HG03354 (cell line): ENCODE data around the gene BCAM.
"Not testable (repeated sequence)": the region's sequence is repeated elsewhere in the genome, so short reads cannot be mapped to it uniquely, and the experiment has no call there.

Experiments used
- ATAC-seq: cut with Tn5 transposase; IDR thresholded peaks from one replicate; pipeline ENCODE4 v1.9.1; 2021; ENCODE audit warnings: mild to moderate bottlenecking; ENCODE audit not compliant: unreplicated experiment, poor library complexity, severe bottlenecking

The BCAM gene

GRCh38 chr19:44814517-44814916, 5.6 kb downstream of the BCAM start:
- no peak for ATAC-seq

GRCh38 chr19:44816301-44816700, 7.4 kb downstream of the BCAM start:
- ATAC-seq = no peak

DNA sequence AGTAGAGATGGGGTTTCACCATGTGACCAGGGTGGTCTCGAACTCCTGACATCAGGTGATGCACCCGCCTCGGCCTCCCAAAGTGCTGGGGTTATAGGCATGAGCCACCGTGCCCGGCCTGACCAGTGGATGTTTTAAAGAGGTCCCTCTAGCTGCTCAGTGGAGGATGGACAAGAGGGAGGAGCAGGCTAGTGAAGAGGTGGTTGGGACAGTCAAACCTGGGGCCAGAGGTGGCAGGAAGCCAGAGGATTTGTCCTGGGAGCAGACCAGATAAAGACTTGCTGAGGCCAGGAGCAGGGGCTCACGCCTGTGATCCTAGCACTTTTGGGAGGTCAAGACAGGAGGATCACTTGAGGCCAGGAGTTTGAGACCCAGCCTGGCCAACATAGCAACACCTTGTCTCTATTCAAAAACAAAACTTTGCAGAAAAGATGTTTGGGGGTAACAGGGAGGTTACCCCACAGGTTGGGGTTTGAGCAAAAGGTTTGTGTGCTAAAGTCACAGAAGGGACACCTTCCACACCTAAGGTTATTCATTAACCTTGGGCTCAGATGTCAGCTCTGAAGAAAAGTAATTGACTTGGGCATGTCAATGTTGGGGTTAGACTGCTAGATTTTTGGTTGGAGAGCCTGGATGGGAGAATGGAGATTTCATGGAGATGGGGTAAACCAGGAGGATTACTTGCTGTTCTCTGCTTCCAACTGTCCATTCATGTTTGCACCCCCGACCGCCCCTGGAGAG, 9.0 kb downstream of the BCAM start:
- ATAC-seq = no peak

- no peak for ATAC-seq
Measured at GRCh38 chr19:44818466-44819031, 9.6 kb downstream of the BCAM start.

DNA sequence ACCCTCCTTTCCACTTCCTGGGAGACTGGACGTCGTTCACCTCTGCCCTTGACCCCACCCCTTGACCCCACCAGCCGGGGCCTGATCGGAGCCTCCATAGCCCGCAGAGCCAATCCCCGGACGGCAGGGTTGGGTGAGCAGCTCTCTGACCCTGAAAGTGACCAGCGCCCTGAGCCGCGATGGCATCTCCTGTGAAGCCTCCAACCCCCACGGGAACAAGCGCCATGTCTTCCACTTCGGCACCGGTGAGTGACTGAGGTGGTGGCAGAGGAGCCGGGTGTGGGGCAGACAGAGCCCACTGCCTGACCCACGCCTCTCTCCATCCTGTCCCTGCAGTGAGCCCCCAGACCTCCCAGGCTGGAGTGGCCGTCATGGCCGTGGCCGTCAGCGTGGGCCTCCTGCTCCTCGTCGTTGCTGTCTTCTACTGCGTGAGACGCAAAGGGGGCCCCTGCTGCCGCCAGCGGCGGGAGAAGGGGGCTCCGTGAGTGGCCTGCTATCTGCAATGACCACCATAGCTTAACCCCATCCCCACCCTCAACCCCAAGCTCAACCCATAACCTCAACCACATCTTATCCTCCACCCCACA, 10.4 kb downstream of the BCAM start:
- ATAC-seq = no peak

DNA sequence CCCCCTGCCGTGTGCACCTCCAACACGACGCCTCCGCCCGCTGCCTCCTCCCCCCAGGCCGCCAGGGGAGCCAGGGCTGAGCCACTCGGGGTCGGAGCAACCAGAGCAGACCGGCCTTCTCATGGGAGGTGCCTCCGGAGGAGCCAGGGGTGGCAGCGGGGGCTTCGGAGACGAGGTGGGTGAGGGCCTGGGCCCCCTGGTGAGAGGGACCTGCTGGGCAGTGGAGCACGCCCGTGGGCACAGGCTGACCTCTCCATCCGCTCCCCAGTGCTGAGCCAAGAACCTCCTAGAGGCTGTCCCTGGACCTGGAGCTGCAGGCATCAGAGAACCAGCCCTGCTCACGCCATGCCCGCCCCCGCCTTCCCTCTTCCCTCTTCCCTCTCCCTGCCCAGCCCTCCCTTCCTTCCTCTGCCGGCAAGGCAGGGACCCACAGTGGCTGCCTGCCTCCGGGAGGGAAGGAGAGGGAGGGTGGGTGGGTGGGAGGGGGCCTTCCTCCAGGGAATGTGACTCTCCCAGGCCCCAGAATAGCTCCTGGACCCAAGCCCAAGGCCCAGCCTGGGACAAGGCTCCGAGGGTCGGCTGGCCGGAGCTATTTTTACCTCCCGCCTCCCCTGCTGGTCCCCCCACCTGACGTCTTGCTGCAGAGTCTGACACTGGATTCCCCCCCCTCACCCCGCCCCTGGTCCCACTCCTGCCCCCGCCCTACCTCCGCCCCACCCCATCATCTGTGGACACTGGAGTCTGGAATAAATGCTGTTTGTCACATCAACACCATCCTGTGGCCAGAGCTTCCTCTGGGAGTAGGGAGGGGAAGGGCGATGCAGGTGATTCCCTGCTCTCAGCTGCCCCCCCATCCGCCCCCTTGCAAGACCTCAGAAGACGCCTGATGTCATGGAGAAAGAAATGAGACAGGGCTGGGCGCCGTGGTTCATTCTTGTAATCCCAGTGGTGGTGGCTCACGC, 12.0 kb downstream of the BCAM start:
- ATAC-seq = no peak

- ATAC-seq = no peak
Measured at GRCh38 chr19:44822177-44822576, 13.3 kb downstream of the BCAM start.

GRCh38 chr19:44822670-44823372, 13.9 kb downstream of the BCAM start:
- ATAC-seq = no peak

DNA sequence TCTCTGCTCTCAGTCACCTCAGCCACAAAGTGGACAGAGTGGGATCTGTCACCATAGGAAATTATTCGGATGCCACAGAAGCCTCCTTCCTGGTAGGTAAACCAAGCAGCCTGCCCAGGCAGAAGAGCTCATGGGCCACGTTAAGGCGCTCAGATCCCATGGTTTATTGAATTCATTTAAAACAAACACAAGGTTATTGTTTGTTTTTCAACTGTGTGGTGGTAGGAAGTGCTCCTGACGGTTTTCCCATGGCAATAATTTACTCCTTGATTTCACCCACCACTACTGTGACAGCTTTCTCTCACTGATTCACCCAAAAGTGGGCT, 14.4 kb downstream of the BCAM start:
- ATAC-seq = no peak

GRCh38 chr19:44824761-44825160, 15.9 kb downstream of the BCAM start:
- no peak for ATAC-seq

- not testable (repeated sequence) for ATAC-seq
Measured at GRCh38 chr19:44832875-44833274, 24.0 kb downstream of the BCAM start.

GRCh38 chr19:44834399-44834798, 25.5 kb downstream of the BCAM start:
- not testable (repeated sequence) for ATAC-seq

- ATAC-seq = no peak
Measured at GRCh38 chr19:44839276-44839675, 30.4 kb downstream of the BCAM start.

DNA sequence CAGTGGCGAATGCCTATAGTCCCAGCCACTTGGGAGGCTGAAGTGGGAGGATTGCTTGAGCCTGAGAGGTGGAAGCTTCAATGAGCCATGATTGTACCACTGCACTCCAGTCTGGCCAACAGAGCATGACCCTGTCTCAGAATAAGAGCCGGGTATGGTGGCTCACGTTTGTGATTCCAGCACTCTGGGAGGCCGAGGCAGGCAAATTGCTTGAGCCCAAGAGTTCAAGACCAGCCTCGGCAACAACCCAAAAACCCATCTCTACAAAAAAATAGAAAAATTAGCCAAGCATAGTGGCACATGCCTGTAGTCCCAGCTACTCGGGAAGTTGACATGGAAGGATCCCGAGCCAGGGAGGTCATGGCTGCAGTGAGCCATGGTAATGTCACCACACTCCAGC, 31.9 kb downstream of the BCAM start:
- ATAC-seq = no peak

DNA sequence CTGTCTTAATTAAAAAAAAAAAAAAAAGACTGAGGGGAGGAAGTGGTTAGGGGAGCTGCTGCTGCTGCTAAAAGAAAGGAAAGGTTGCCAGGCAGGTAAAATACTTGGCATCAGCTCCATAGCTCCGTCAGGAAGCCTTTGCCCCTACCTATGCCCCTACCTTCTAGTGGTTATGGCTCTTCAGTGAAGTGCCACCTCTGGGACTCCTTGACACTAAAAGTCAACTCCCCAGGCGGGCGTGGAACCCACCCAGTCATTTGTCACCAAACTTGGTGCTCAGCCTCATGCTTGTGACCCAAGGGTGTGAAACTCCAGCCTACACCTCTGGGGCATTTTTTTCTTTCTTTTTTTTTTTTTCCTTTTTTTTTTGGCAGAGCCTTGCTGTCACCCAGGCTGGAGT, 32.3 kb downstream of the BCAM start:
- ATAC-seq = no peak

GRCh38 chr19:44845286-44845611, 36.3 kb downstream of the BCAM start:
- ATAC-seq = no peak

GRCh38 chr19:44845612-44846454, 36.9 kb downstream of the BCAM start, which contains the start of gene NECTIN2:
Gene NECTIN2 (plus strand): TSS chr19:44846297. CDS start chr19:44846526, 229 bp downstream.
- no peak for ATAC-seq

- no peak for ATAC-seq
Measured at GRCh38 chr19:44846455-44847143, 37.7 kb downstream of the BCAM start.
